Liver (tissue), 3 donors: ENCODE data around the gene MYO16.

ENCODE experiments used
- ATF3 ChIP-seq: IDR thresholded peaks from 2 replicates; pipeline ENCODE4 v1.6.1; 2016; ENCODE audit warnings: antibody characterized with exemption
- CTCF ChIP-seq: fragments of 150-350 bp; IDR thresholded peaks from 2 replicates; pipeline ENCODE4 v1.5.1; 2017; ENCODE audit warnings: improper control_type of control experiment, low read depth, low read length; ENCODE audit not compliant: missing input control
- HNF4G ChIP-seq: IDR thresholded peaks from 2 replicates; pipeline ENCODE4 v1.6.1; 2016; ENCODE audit warnings: antibody characterized with exemption
- MAX ChIP-seq: IDR thresholded peaks from 2 replicates; pipeline ENCODE4 v1.6.1; 2016; ENCODE audit warnings: antibody characterized with exemption
- RAD21 ChIP-seq, 2 donors: IDR thresholded peaks; 2 replicates each; pipeline ENCODE4 v1.6.1; 2016; ENCODE audit warnings: antibody characterized with exemption in 2 of 2, mild to moderate bottlenecking in 2 of 2
- REST ChIP-seq: IDR thresholded peaks from 2 replicates; pipeline ENCODE4 v1.6.1; 2016; ENCODE audit warnings: antibody characterized with exemption, mild to moderate bottlenecking
- SP1 ChIP-seq: IDR thresholded peaks from 2 replicates; pipeline ENCODE4 v1.6.1; 2018; ENCODE audit warnings: antibody characterized with exemption, mild to moderate bottlenecking
- YY1 ChIP-seq: IDR thresholded peaks from 2 replicates; pipeline ENCODE4 v1.6.1; 2016; ENCODE audit warnings: antibody characterized with exemption, mild to moderate bottlenecking
- donor health status: healthy.
- donor health status: healthy.

GRCh38 chr13:109244566-109244965 is 615.2 kb downstream of the MYO16 start:
- TF ChIP-seq CTCF, result no peak
- TF ChIP-seq HNF4G, result no peak
- no peak for TF ChIP-seq YY1
- TF ChIP-seq MAX, result no peak
- TF ChIP-seq RAD21 (IDR thresholded peaks at IDR 0.05), result no peak
- TF ChIP-seq SP1, result no peak
- TF ChIP-seq REST, result no peak
- no peak for TF ChIP-seq ATF3
